Measurements from ENCODE around the gene CACNA2D2.

The CACNA2D2 gene

GRCh38 chr3:50340448-50341329, 162.7 kb downstream of the CACNA2D2 start, which contains the start of gene RASSF1:
TSS of gene RASSF1 (minus strand) at chr3:50340836. CDS start at chr3:50340805, 31 bp downstream.
- DNase-seq, result peak; percentile 46

- no peak for DNase-seq
Observed at GRCh38 chr3:50340147-50340447, 163.3 kb downstream of the CACNA2D2 start.

GRCh38 chr3:50339485-50340146, 163.8 kb downstream of the CACNA2D2 start:
- DNase-seq, result no peak

- DNase-seq, result no peak
Observed at GRCh38 chr3:50338965-50339364, 164.5 kb downstream of the CACNA2D2 start.

GRCh38 chr3:50337175-50337861, 166.1 kb downstream of the CACNA2D2 start:
- DNase-seq, result peak; percentile 97

GRCh38 chr3:50336452-50337174, 166.8 kb downstream of the CACNA2D2 start:
- DNase-seq, result no peak

- no peak for DNase-seq
Observed at GRCh38 chr3:50334339-50335075, 168.9 kb downstream of the CACNA2D2 start.

- DNase-seq, result no peak
Observed at GRCh38 chr3:50333744-50334328, 169.6 kb downstream of the CACNA2D2 start.

- no peak for DNase-seq
Observed at GRCh38 chr3:50331364-50331907, 172.0 kb downstream of the CACNA2D2 start.

GRCh38 chr3:50330330-50330729, 173.1 kb downstream of the CACNA2D2 start:
- DNase-seq, result no peak

- peak; percentile 96 for DNase-seq
Observed at GRCh38 chr3:50327943-50328691, 175.3 kb downstream of the CACNA2D2 start, which contains the start of gene TUSC2. TSS of gene TUSC2 (minus strand) at chr3:50328223. CDS start at chr3:50328099, 124 bp downstream.

GRCh38 chr3:50327129-50327528, 176.3 kb downstream of the CACNA2D2 start:
- no peak for DNase-seq

- no peak for DNase-seq
Observed at GRCh38 chr3:50326182-50326541, 177.3 kb downstream of the CACNA2D2 start.

- no peak for DNase-seq
Observed at GRCh38 chr3:50325497-50326181, 177.8 kb downstream of the CACNA2D2 start.

GRCh38 chr3:50325113-50325480, 178.3 kb downstream of the CACNA2D2 start:
- DNase-seq, result no peak

GRCh38 chr3:50324351-50325112, 178.9 kb downstream of the CACNA2D2 start:
- DNase-seq, result peak; percentile 76

- DNase-seq, result no peak
Observed at GRCh38 chr3:50323614-50324199, 179.7 kb downstream of the CACNA2D2 start.

GRCh38 chr3:50323092-50323600, 180.3 kb downstream of the CACNA2D2 start:
- no peak for DNase-seq

Data from retina (tissue), 1 donor.